PC-3 (cell line): ENCODE measurements around the gene KLHDC9. TPM values are rescaled to one million over a fixed set of nuclear protein-coding genes. Genes with fewer than 3 reads are reported as not detected.

ENCODE experiments used
- total RNA-seq: library from RNA; depleted of rRNA; stranded (reverse); fragments of >200 nt; gene quantifications from 2 replicates; pipeline ENCODE4 v1.2.3, GENCODE V29; 2014; rRNA removed

The KLHDC9 gene
- total RNA-seq, 1 experiment from 2014 or later, result 3.2 TPM

Other genes starting within 250 kb of the KLHDC9 start
- gene CD244, start 235.5 kb upstream of the KLHDC9 start, total RNA-seq, result not detected in 2 replicates
- not detected in 2 replicates for gene ITLN1, start 213.2 kb upstream of the KLHDC9 start, total RNA-seq
- gene ITLN2, start 143.6 kb upstream of the KLHDC9 start, total RNA-seq, result not detected in 2 replicates
- 69.2 and 81.5 TPM in 2 replicates for gene F11R, start 77.2 kb upstream of the KLHDC9 start, total RNA-seq
- gene TSTD1, start 59.4 kb upstream of the KLHDC9 start, total RNA-seq, result 10.2 and 16.5 TPM in 2 replicates
- 111 and 113 TPM in 2 replicates for gene USF1, start 52.4 kb upstream of the KLHDC9 start, total RNA-seq
- gene ARHGAP30, start 28.5 kb upstream of the KLHDC9 start, total RNA-seq, result 0.12 and 0.55 TPM in 2 replicates
- gene NECTIN4, start 8.8 kb upstream of the KLHDC9 start, total RNA-seq, result 6.8 and 7.0 TPM in 2 replicates
- gene PFDN2, start 19.7 kb downstream of the KLHDC9 start, total RNA-seq, result 174 and 197 TPM in 2 replicates
- gene NIT1, start 19.7 kb downstream of the KLHDC9 start, total RNA-seq, result 18.1 and 27.0 TPM in 2 replicates
- 23.4 and 39.2 TPM in 2 replicates for gene DEDD, start 34.3 kb downstream of the KLHDC9 start, total RNA-seq
- 84.6 and 113 TPM in 2 replicates for gene UFC1, start 55.6 kb downstream of the KLHDC9 start, total RNA-seq
- gene USP21, start 61.1 kb downstream of the KLHDC9 start, total RNA-seq, result 20.6 and 24.4 TPM in 2 replicates
- 21.8 and 22.9 TPM in 2 replicates for gene PPOX, start 68.1 kb downstream of the KLHDC9 start, total RNA-seq
- gene B4GALT3, start 79.1 kb downstream of the KLHDC9 start, total RNA-seq, result 76.9 and 85.4 TPM in 2 replicates
- gene ADAMTS4, start 100.7 kb downstream of the KLHDC9 start, total RNA-seq, result 0.52 TPM in 1 of 2 replicates, not detected in the other
- 168 TPM in 2 replicates for gene NDUFS2, start 104.0 kb downstream of the KLHDC9 start, total RNA-seq
- gene FCER1G, start 116.9 kb downstream of the KLHDC9 start, total RNA-seq, result not detected in 2 replicates
- gene APOA2, start 125.3 kb downstream of the KLHDC9 start, total RNA-seq, result not detected in 2 replicates
- 23.2 and 26.1 TPM in 2 replicates for gene TOMM40L, start 127.7 kb downstream of the KLHDC9 start, total RNA-seq
- gene NR1I3, start 139.8 kb downstream of the KLHDC9 start, total RNA-seq, result not detected in 2 replicates
- gene PCP4L1, start 160.4 kb downstream of the KLHDC9 start, total RNA-seq, result 0.07 TPM in 1 of 2 replicates, not detected in the other
- gene MPZ, start 211.6 kb downstream of the KLHDC9 start, total RNA-seq, result 0.18 TPM in 1 of 2 replicates, not detected in the other
- gene SDHC, start 216.0 kb downstream of the KLHDC9 start, total RNA-seq, result 26.1 and 30.1 TPM in 2 replicates